ENCODE results near the gene PSENEN. TPM values are rescaled to one million over a fixed set of nuclear protein-coding genes. Genes with fewer than 3 reads are reported as not detected.
"Not testable (repeated sequence)": the region's sequence is repeated elsewhere in the genome, so short reads cannot be mapped to it uniquely, and the experiment has no call there.

The PSENEN gene
- polyA plus RNA-seq, 2 of the 4 experiments (the other 2 are of a cell fraction), result 111 to 191 TPM

- POLR2A ChIA-PET, result no interaction called here
- TF ChIP-seq CBX8 (IDR thresholded peaks at IDR 0.05) (no peak), USF2 (IDR thresholded peaks at IDR 0.05) (no peak), BCL3 (IDR thresholded peaks at IDR 0.05) (no peak), CTCF (IDR thresholded peaks at IDR 0.05) (no peak)
- H3K4me3 ChIP-seq, result no peak overlapping the region
- no peak overlapping the region for H3K4me2 ChIP-seq
- FAIRE-seq, result no peak
- H3K4me1 ChIP-seq, result peaks cover 8% of the 10 kb centered on the region
- WGBS (ENCODE audit: missing lambda C conversion rate), result 74% methylated on average over 8 of the region's 8 CpGs
- no peak for DNase-seq (ENCODE audit: low read depth in 1 of 2, low spot score in 1 of 2)
- CTCF ChIA-PET, result interaction anchor here (0.6 to 1.2 kb wide), 3 partner anchors 17 to 140 kb away, joined by 3 read pairs; no protein-coding TSS in a partner anchor
- ATAC-seq, result 0 out of 6 replicates have a peak, but pooled peaks of 1 of the 2 experiments have one; percentile 2
- H3K9me3 ChIP-seq, result no peaks in the 10 kb centered on the region
- no peak overlapping the region for H3K27ac ChIP-seq
Measured at GRCh38 chr19:35792888-35793287, 47.4 kb downstream of the PSENEN start.

GRCh38 chr19:35793381-35794165, 48.1 kb downstream of the PSENEN start:
- FAIRE-seq, result no peak
- Histone ChIP-seq H3K4me1 (peaks cover 8% of the 10 kb centered on the region), H3K27ac (no peak overlapping the region), H3K4me3 (no peak overlapping the region), H3K4me2 (no peak overlapping the region), H3K9me3 (no peaks in the 10 kb centered on the region)
- TF ChIP-seq CBX2 (IDR thresholded peaks at IDR 0.05; ENCODE audit: borderline replicate concordance, low read depth) (no peak), PHF8 (IDR thresholded peaks at IDR 0.05; ENCODE audit: borderline replicate concordance, low read depth) (no peak), PBX3 (IDR thresholded peaks at IDR 0.05) (no peak), HMGXB4 (CRISPR knock-in tag; IDR thresholded peaks at IDR 0.05; ENCODE audit: borderline replicate concordance) (no peak), EHMT2 (IDR thresholded peaks at IDR 0.05; ENCODE audit: low read depth) (no peak), SREBF2 (IDR thresholded peaks at IDR 0.05) (no peak), TFCP2L1 (CRISPR knock-in tag; IDR thresholded peaks at IDR 0.05) (no peak), FOXS1 (CRISPR knock-in tag; IDR thresholded peaks at IDR 0.05) (no peak), KDM1A (IDR thresholded peaks at IDR 0.05; ENCODE audit: low read depth) (no peak)
- no peak for ATAC-seq
- WGBS (ENCODE audit: missing lambda C conversion rate), result 63% methylated on average over 7 of the region's 7 CpGs
- peak; percentile 42 to 53 for DNase-seq (ENCODE audit: low read depth in 1 of 2, low spot score in 1 of 2)
- POLR2A ChIA-PET, result no interaction called here
- CTCF ChIA-PET, result interaction anchor here (0.6 to 1.3 kb wide), 8 partner anchors 11 to 445 kb away, joined by 3 to 4 read pairs (median 3); no protein-coding TSS in a partner anchor

- H3K9me3 ChIP-seq; H3K4me2 ChIP-seq; POLR2A ChIA-PET; H3K4me1 ChIP-seq; H3K27ac ChIP-seq; ATAC-seq; H3K4me3 ChIP-seq; DNase-seq (ENCODE audit: low read depth in 1 of 2, low spot score in 1 of 2); FAIRE-seq: not testable (repeated sequence)
- CTCF ChIA-PET, result interaction anchor here (1.3 to 1.7 kb wide), 3 partner anchors 9 to 24 kb away, joined by 3 to 4 read pairs (median 3); no protein-coding TSS in a partner anchor
- 97% methylated on average over 1 of the region's 1 CpG for WGBS (ENCODE audit: missing lambda C conversion rate)
Measured at GRCh38 chr19:35795564-35795963, 50.1 kb downstream of the PSENEN start.

Other genes with a start within 250 kb of the PSENEN start
- 18.0 and 21.5 TPM in 2 replicates for gene DMKN, start 232.0 kb upstream of the PSENEN start, polyA plus RNA-seq (2011; rRNA removed)
- 37.0 to 41.6 TPM (median 40.6 TPM) in 3 replicates for gene DMKN, start 232.0 kb upstream of the PSENEN start, polyA plus RNA-seq (2017; fragmentation: RNase III; extraction: RNeasy Plus Mini Kit Qiagen cat#74134 plus additional on column Dnase treatment)
- gene SBSN, start 217.3 kb upstream of the PSENEN start, polyA plus RNA-seq (2011; rRNA removed), result 0.28 TPM in 2 replicates
- 0.67 to 1.1 TPM (median 0.89 TPM) in 3 replicates for gene SBSN, start 217.3 kb upstream of the PSENEN start, polyA plus RNA-seq (2017; fragmentation: RNase III; extraction: RNeasy Plus Mini Kit Qiagen cat#74134 plus additional on column Dnase treatment)
- not detected in 2 replicates for gene GAPDHS, start 212.2 kb upstream of the PSENEN start, polyA plus RNA-seq (2011; rRNA removed)
- gene GAPDHS, start 212.2 kb upstream of the PSENEN start, polyA plus RNA-seq (2017; fragmentation: RNase III; extraction: RNeasy Plus Mini Kit Qiagen cat#74134 plus additional on column Dnase treatment), result not detected in 3 replicates
- 335 and 446 TPM in 2 replicates for gene TMEM147, start 200.0 kb upstream of the PSENEN start, polyA plus RNA-seq (2011; rRNA removed)
- 257 to 282 TPM (median 257 TPM) in 3 replicates for gene TMEM147, start 200.0 kb upstream of the PSENEN start, polyA plus RNA-seq (2017; fragmentation: RNase III; extraction: RNeasy Plus Mini Kit Qiagen cat#74134 plus additional on column Dnase treatment)
- not detected in 2 replicates for gene ATP4A, start 182.0 kb upstream of the PSENEN start, polyA plus RNA-seq (2011; rRNA removed)
- 0.05 TPM in 1 of 3 replicates, not detected in the others for gene ATP4A, start 182.0 kb upstream of the PSENEN start, polyA plus RNA-seq (2017; fragmentation: RNase III; extraction: RNeasy Plus Mini Kit Qiagen cat#74134 plus additional on column Dnase treatment)
- not detected in 2 replicates for gene PMIS2, start 159.5 kb upstream of the PSENEN start, polyA plus RNA-seq (2011; rRNA removed)
- not detected in 3 replicates for gene PMIS2, start 159.5 kb upstream of the PSENEN start, polyA plus RNA-seq (2017; fragmentation: RNase III; extraction: RNeasy Plus Mini Kit Qiagen cat#74134 plus additional on column Dnase treatment)
- gene HAUS5, start 132.9 kb upstream of the PSENEN start, polyA plus RNA-seq (2011; rRNA removed), result 7.2 and 7.3 TPM in 2 replicates
- 16.0 to 17.6 TPM (median 16.1 TPM) in 3 replicates for gene HAUS5, start 132.9 kb upstream of the PSENEN start, polyA plus RNA-seq (2017; fragmentation: RNase III; extraction: RNeasy Plus Mini Kit Qiagen cat#74134 plus additional on column Dnase treatment)
- gene RBM42, start 116.6 kb upstream of the PSENEN start, polyA plus RNA-seq (2011; rRNA removed), result 62.1 and 80.4 TPM in 2 replicates
- 124 to 131 TPM (median 128 TPM) in 3 replicates for gene RBM42, start 116.6 kb upstream of the PSENEN start, polyA plus RNA-seq (2017; fragmentation: RNase III; extraction: RNeasy Plus Mini Kit Qiagen cat#74134 plus additional on column Dnase treatment)
- gene ETV2, start 103.9 kb upstream of the PSENEN start, polyA plus RNA-seq (2011; rRNA removed), result 0.15 and 0.36 TPM in 2 replicates
- gene ETV2, start 103.9 kb upstream of the PSENEN start, polyA plus RNA-seq (2017; fragmentation: RNase III; extraction: RNeasy Plus Mini Kit Qiagen cat#74134 plus additional on column Dnase treatment), result 1.1 to 1.3 TPM (median 1.1 TPM) in 3 replicates
- 749 and 1,115 TPM in 2 replicates for gene COX6B1, start 97.3 kb upstream of the PSENEN start, polyA plus RNA-seq (2011; rRNA removed)
- gene COX6B1, start 97.3 kb upstream of the PSENEN start, polyA plus RNA-seq (2017; fragmentation: RNase III; extraction: RNeasy Plus Mini Kit Qiagen cat#74134 plus additional on column Dnase treatment), result 1,179 to 1,276 TPM (median 1,260 TPM) in 3 replicates
- gene UPK1A, start 79.1 kb upstream of the PSENEN start, polyA plus RNA-seq (2011; rRNA removed), result 0.78 and 1.4 TPM in 2 replicates
- 0.37 to 0.44 TPM (median 0.39 TPM) in 3 replicates for gene UPK1A, start 79.1 kb upstream of the PSENEN start, polyA plus RNA-seq (2017; fragmentation: RNase III; extraction: RNeasy Plus Mini Kit Qiagen cat#74134 plus additional on column Dnase treatment)
- not detected in 2 replicates for gene ZBTB32, start 41.1 kb upstream of the PSENEN start, polyA plus RNA-seq (2011; rRNA removed)
- gene ZBTB32, start 41.1 kb upstream of the PSENEN start, polyA plus RNA-seq (2017; fragmentation: RNase III; extraction: RNeasy Plus Mini Kit Qiagen cat#74134 plus additional on column Dnase treatment), result not detected in 3 replicates
- gene KMT2B, start 27.6 kb upstream of the PSENEN start, polyA plus RNA-seq (2011; rRNA removed), result 17.8 and 25.1 TPM in 2 replicates
- 39.4 to 40.8 TPM (median 39.9 TPM) in 3 replicates for gene KMT2B, start 27.6 kb upstream of the PSENEN start, polyA plus RNA-seq (2017; fragmentation: RNase III; extraction: RNeasy Plus Mini Kit Qiagen cat#74134 plus additional on column Dnase treatment)
- gene IGFLR1, start 3.2 kb upstream of the PSENEN start, polyA plus RNA-seq (2011; rRNA removed), result 5.7 and 6.4 TPM in 2 replicates
- 13.4 to 15.9 TPM (median 14.4 TPM) in 3 replicates for gene IGFLR1, start 3.2 kb upstream of the PSENEN start, polyA plus RNA-seq (2017; fragmentation: RNase III; extraction: RNeasy Plus Mini Kit Qiagen cat#74134 plus additional on column Dnase treatment)
- gene U2AF1L4, start 233 bp upstream of the PSENEN start, polyA plus RNA-seq (2011; rRNA removed), result 29.6 and 41.1 TPM in 2 replicates
- gene U2AF1L4, start 233 bp upstream of the PSENEN start, polyA plus RNA-seq (2017; fragmentation: RNase III; extraction: RNeasy Plus Mini Kit Qiagen cat#74134 plus additional on column Dnase treatment), result 39.0 to 45.6 TPM (median 42.8 TPM) in 3 replicates
- 8.1 and 11.5 TPM in 2 replicates for gene LIN37, start 2.9 kb downstream of the PSENEN start, polyA plus RNA-seq (2011; rRNA removed)
- gene LIN37, start 2.9 kb downstream of the PSENEN start, polyA plus RNA-seq (2017; fragmentation: RNase III; extraction: RNeasy Plus Mini Kit Qiagen cat#74134 plus additional on column Dnase treatment), result 20.4 to 23.1 TPM (median 22.0 TPM) in 3 replicates
- gene HSPB6, start 11.4 kb downstream of the PSENEN start, polyA plus RNA-seq (2011; rRNA removed), result 0.12 and 0.16 TPM in 2 replicates
- 0.11 to 0.28 TPM (median 0.26 TPM) in 3 replicates for gene HSPB6, start 11.4 kb downstream of the PSENEN start, polyA plus RNA-seq (2017; fragmentation: RNase III; extraction: RNeasy Plus Mini Kit Qiagen cat#74134 plus additional on column Dnase treatment)
- gene PROSER3, start 12.5 kb downstream of the PSENEN start, polyA plus RNA-seq (2011; rRNA removed), result 19.5 and 30.8 TPM in 2 replicates
- 24.4 to 27.6 TPM (median 25.3 TPM) in 3 replicates for gene PROSER3, start 12.5 kb downstream of the PSENEN start, polyA plus RNA-seq (2017; fragmentation: RNase III; extraction: RNeasy Plus Mini Kit Qiagen cat#74134 plus additional on column Dnase treatment)
- 0.84 and 2.1 TPM in 2 replicates for gene ARHGAP33, start 29.9 kb downstream of the PSENEN start, polyA plus RNA-seq (2011; rRNA removed)
- gene ARHGAP33, start 29.9 kb downstream of the PSENEN start, polyA plus RNA-seq (2017; fragmentation: RNase III; extraction: RNeasy Plus Mini Kit Qiagen cat#74134 plus additional on column Dnase treatment), result 4.6 to 7.7 TPM (median 6.1 TPM) in 3 replicates
- gene PRODH2, start 67.2 kb downstream of the PSENEN start, polyA plus RNA-seq (2011; rRNA removed), result 0.86 and 0.92 TPM in 2 replicates
- 0.55 to 1.0 TPM (median 0.73 TPM) in 3 replicates for gene PRODH2, start 67.2 kb downstream of the PSENEN start, polyA plus RNA-seq (2017; fragmentation: RNase III; extraction: RNeasy Plus Mini Kit Qiagen cat#74134 plus additional on column Dnase treatment)
- gene NPHS1, start 106.9 kb downstream of the PSENEN start, polyA plus RNA-seq (2011; rRNA removed), result 0.27 and 0.30 TPM in 2 replicates
- gene NPHS1, start 106.9 kb downstream of the PSENEN start, polyA plus RNA-seq (2017; fragmentation: RNase III; extraction: RNeasy Plus Mini Kit Qiagen cat#74134 plus additional on column Dnase treatment), result 0.16 to 0.27 TPM (median 0.21 TPM) in 3 replicates
- gene KIRREL2, start 111.3 kb downstream of the PSENEN start, polyA plus RNA-seq (2011; rRNA removed), result 0.26 and 0.34 TPM in 2 replicates
- 0.21 to 0.75 TPM (median 0.54 TPM) in 3 replicates for gene KIRREL2, start 111.3 kb downstream of the PSENEN start, polyA plus RNA-seq (2017; fragmentation: RNase III; extraction: RNeasy Plus Mini Kit Qiagen cat#74134 plus additional on column Dnase treatment)
- gene APLP1, start 122.9 kb downstream of the PSENEN start, polyA plus RNA-seq (2011; rRNA removed), result 55.3 and 60.4 TPM in 2 replicates
- gene APLP1, start 122.9 kb downstream of the PSENEN start, polyA plus RNA-seq (2017; fragmentation: RNase III; extraction: RNeasy Plus Mini Kit Qiagen cat#74134 plus additional on column Dnase treatment), result 52.1 to 54.8 TPM (median 54.7 TPM) in 3 replicates
- gene NFKBID, start 154.9 kb downstream of the PSENEN start, polyA plus RNA-seq (2011; rRNA removed), result 4.0 and 4.1 TPM in 2 replicates
- 8.5 to 14.8 TPM (median 9.6 TPM) in 3 replicates for gene NFKBID, start 154.9 kb downstream of the PSENEN start, polyA plus RNA-seq (2017; fragmentation: RNase III; extraction: RNeasy Plus Mini Kit Qiagen cat#74134 plus additional on column Dnase treatment)
- gene HCST, start 156.9 kb downstream of the PSENEN start, polyA plus RNA-seq (2011; rRNA removed), result 0.19 TPM in 1 of 2 replicates, not detected in the other
- 0.49 to 0.69 TPM in 2 of 3 replicates, not detected in the other for gene HCST, start 156.9 kb downstream of the PSENEN start, polyA plus RNA-seq (2017; fragmentation: RNase III; extraction: RNeasy Plus Mini Kit Qiagen cat#74134 plus additional on column Dnase treatment)
- not detected in 2 replicates for gene TYROBP, start 162.6 kb downstream of the PSENEN start, polyA plus RNA-seq (2011; rRNA removed)
- 0.21 TPM in 1 of 3 replicates, not detected in the others for gene TYROBP, start 162.6 kb downstream of the PSENEN start, polyA plus RNA-seq (2017; fragmentation: RNase III; extraction: RNeasy Plus Mini Kit Qiagen cat#74134 plus additional on column Dnase treatment)
- 2.4 and 3.1 TPM in 2 replicates for gene LRFN3, start 190.7 kb downstream of the PSENEN start, polyA plus RNA-seq (2011; rRNA removed)
- 12.8 to 17.1 TPM (median 16.6 TPM) in 3 replicates for gene LRFN3, start 190.7 kb downstream of the PSENEN start, polyA plus RNA-seq (2017; fragmentation: RNase III; extraction: RNeasy Plus Mini Kit Qiagen cat#74134 plus additional on column Dnase treatment)
- 22.8 and 25.3 TPM in 2 replicates for gene SDHAF1, start 249.5 kb downstream of the PSENEN start, polyA plus RNA-seq (2011; rRNA removed)
- gene SDHAF1, start 249.5 kb downstream of the PSENEN start, polyA plus RNA-seq (2017; fragmentation: RNase III; extraction: RNeasy Plus Mini Kit Qiagen cat#74134 plus additional on column Dnase treatment), result 22.6 to 27.1 TPM (median 23.2 TPM) in 3 replicates

Measured in A549 (cell line).